ENCODE measurements around the gene METTL22.

Gene METTL22

GRCh38 chr16:8577678-8578304 is 43.7 kb upstream of the METTL22 start:
- no peak overlapping the region for H3K4me3 ChIP-seq (ENCODE audit: low read depth, low read length)
- no peak for DNase-seq (ENCODE audit: low read depth, low spot score)
- in situ Hi-C loops (cut with HindIII; ENCODE audit: low sequenced_read_pairs), result no loop called here
- TF ChIP-seq, protein P1, sequence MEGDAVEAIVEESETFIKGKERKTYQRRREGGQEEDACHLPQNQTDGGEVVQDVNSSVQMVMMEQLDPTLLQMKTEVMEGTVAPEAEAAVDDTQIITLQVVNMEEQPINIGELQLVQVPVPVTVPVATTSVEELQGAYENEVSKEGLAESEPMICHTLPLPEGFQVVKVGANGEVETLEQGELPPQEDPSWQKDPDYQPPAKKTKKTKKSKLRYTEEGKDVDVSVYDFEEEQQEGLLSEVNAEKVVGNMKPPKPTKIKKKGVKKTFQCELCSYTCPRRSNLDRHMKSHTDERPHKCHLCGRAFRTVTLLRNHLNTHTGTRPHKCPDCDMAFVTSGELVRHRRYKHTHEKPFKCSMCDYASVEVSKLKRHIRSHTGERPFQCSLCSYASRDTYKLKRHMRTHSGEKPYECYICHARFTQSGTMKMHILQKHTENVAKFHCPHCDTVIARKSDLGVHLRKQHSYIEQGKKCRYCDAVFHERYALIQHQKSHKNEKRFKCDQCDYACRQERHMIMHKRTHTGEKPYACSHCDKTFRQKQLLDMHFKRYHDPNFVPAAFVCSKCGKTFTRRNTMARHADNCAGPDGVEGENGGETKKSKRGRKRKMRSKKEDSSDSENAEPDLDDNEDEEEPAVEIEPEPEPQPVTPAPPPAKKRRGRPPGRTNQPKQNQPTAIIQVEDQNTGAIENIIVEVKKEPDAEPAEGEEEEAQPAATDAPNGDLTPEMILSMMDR (IDR thresholded peaks at IDR 0.05; ENCODE audit: low read depth, low read length), result no peak

DNA sequence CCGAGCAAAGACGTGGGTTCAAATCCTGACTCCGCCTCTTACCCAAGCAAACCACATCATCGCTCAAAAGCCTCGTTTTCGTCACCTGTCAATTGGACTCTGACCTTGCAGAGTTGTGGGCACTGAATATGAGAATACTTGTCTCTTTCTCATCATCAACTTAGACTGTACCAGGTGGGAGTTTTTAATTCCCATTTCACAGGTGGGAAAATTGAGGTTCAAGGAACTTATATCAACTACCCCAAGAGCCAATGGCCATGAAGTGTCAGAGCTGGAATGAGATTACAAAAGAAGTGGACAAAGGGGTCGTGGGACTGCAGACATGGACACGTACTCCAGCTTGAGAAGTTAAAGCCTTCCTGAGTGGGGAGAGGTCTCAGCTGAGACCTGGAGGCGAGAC is 41.9 kb upstream of the METTL22 start:
- TF ChIP-seq, protein P1 (IDR thresholded peaks at IDR 0.05; ENCODE audit: low read depth, low read length), result no peak
- in situ Hi-C loops (cut with HindIII; ENCODE audit: low sequenced_read_pairs), result no loop called here
- no peak overlapping the region for H3K4me3 ChIP-seq (ENCODE audit: low read depth, low read length)
- DNase-seq (ENCODE audit: low read depth, low spot score), result no peak

DNA sequence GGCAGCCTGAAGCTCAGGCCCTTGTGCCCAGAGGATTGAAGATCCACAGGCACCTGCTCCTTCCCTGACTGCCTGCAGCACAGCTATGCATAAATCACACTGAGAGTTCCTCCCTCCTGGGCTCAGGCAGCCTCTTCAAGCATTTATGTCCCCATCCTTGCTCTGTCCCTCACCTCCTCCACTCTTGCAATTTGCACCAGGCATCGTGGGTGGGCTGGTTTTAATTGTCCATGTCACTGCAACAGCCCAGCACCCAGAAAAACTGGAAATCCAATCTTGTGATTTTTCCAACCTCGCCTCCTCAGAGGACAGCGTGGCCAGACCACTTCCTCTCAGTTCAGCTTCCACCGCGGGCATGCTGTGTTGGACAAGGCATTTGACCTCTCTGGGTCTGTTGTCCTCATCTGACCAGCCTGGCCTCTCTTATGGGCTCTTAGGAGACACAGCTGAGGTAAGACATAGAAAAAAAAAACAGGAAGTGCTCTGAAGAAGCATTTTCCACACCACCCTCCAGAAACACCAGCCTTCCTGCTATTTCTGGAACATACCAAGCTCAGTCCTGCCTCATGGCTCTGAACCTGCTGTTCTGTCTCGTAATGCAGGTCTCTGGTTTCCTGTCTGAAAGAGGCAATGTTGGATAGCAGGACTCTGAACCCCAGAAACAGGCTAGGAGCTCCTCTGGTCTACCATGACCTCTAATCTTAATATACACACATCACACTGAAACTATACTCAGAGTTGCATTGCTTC is 39.5 kb upstream of the METTL22 start:
- TF ChIP-seq, protein P1 (IDR thresholded peaks at IDR 0.05; ENCODE audit: low read depth, low read length), result no peak
- peak; percentile 82 for DNase-seq (ENCODE audit: low read depth, low spot score)
- in situ Hi-C loops (cut with HindIII; ENCODE audit: low sequenced_read_pairs), result no loop called here
- no peak overlapping the region for H3K4me3 ChIP-seq (ENCODE audit: low read depth, low read length)

- in situ Hi-C loops (cut with HindIII; ENCODE audit: low sequenced_read_pairs), result no loop called here
- TF ChIP-seq, protein P1 (IDR thresholded peaks at IDR 0.05; ENCODE audit: low read depth, low read length), result no peak
- peak; percentile 74 for DNase-seq (ENCODE audit: low read depth, low spot score)
- no peak overlapping the region for H3K4me3 ChIP-seq (ENCODE audit: low read depth, low read length)
These were observed 38.3 kb upstream of the METTL22 start for GRCh38 chr16:8583199-8583598.

DNA sequence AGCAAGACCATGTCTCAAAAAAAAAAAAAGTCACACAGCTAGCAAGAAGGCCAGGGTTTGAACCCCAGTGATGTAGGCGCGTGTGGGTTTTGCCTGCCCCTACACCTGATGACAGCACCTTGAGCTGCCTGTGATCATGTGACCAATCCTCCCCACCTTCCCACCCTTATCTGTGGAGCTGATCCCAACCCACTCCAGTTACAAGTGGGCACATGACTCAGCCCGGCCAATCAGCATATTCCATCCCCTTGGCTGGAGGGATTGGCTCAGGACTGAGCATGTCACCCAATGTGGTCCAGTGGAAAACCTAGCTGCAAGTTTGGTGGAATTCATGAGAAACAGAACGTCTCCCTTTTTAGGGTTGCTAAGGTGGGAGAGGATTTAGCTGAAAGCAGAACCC is 37.8 kb upstream of the METTL22 start:
- no peak for DNase-seq (ENCODE audit: low read depth, low spot score)
- H3K4me3 ChIP-seq (ENCODE audit: low read depth, low read length), result no peak overlapping the region
- in situ Hi-C loops (cut with HindIII; ENCODE audit: low sequenced_read_pairs), result no loop called here
- TF ChIP-seq, protein P1 (IDR thresholded peaks at IDR 0.05; ENCODE audit: low read depth, low read length), result no peak

GRCh38 chr16:8585041-8585440 is 36.5 kb upstream of the METTL22 start:
- TF ChIP-seq, protein P1 (IDR thresholded peaks at IDR 0.05; ENCODE audit: low read depth, low read length), result no peak
- in situ Hi-C loops (cut with HindIII; ENCODE audit: low sequenced_read_pairs), result no loop called here
- peak; percentile 9 for DNase-seq (ENCODE audit: low read depth, low spot score)
- no peak overlapping the region for H3K4me3 ChIP-seq (ENCODE audit: low read depth, low read length)
